Measurements from ENCODE around the gene LGI2.

The LGI2 gene

GRCh38 chr4:24973404-24973746 is 57.4 kb downstream of the LGI2 start:
- Mint-ChIP-seq H3K27ac (no peak overlapping the region), H3K9me3 (no peaks in the 10 kb centered on the region), H3K36me3 (ENCODE audit: low read depth) (no peaks in the 10 kb centered on the region), H3K4me1 (no peaks in the 10 kb centered on the region), H3K27me3 (peaks cover 12% of the 10 kb centered on the region), H3K4me3 (no peak overlapping the region)
- ATAC-seq (no peak), DNase-seq (no peak)

- Mint-ChIP-seq H3K36me3 (ENCODE audit: low read depth) (no peaks in the 10 kb centered on the region), H3K4me3 (no peak overlapping the region), H3K4me1 (no peaks in the 10 kb centered on the region), H3K9me3 (peaks cover 3% of the 10 kb centered on the region), H3K27ac (no peak overlapping the region), H3K27me3 (peaks cover 4% of the 10 kb centered on the region)
- ATAC-seq: no peak
- no peak for DNase-seq
Measured at GRCh38 chr4:24971192-24971591, 59.6 kb downstream of the LGI2 start.

- H3K27me3 Mint-ChIP-seq: peaks cover 4% of the 10 kb centered on the region
- DNase-seq: no peak
- H3K4me3 Mint-ChIP-seq: no peak overlapping the region
- no peaks in the 10 kb centered on the region for H3K36me3 Mint-ChIP-seq (ENCODE audit: low read depth)
- H3K9me3 Mint-ChIP-seq: peaks cover 8% of the 10 kb centered on the region
- H3K27ac Mint-ChIP-seq: no peak overlapping the region
- H3K4me1 Mint-ChIP-seq: no peaks in the 10 kb centered on the region
- ATAC-seq: no peak
Measured at GRCh38 chr4:24970635-24971034, 60.1 kb downstream of the LGI2 start.

- H3K4me3 Mint-ChIP-seq: no peak overlapping the region
- no peaks in the 10 kb centered on the region for H3K4me1 Mint-ChIP-seq
- H3K27ac Mint-ChIP-seq: no peak overlapping the region
- peaks cover 13% of the 10 kb centered on the region for H3K9me3 Mint-ChIP-seq
- peaks cover 4% of the 10 kb centered on the region for H3K27me3 Mint-ChIP-seq
- DNase-seq (no peak), ATAC-seq (no peak)
- H3K36me3 Mint-ChIP-seq (ENCODE audit: low read depth): no peaks in the 10 kb centered on the region
Measured at GRCh38 chr4:24970191-24970590, 60.6 kb downstream of the LGI2 start.

GRCh38 chr4:24969486-24969885 is 61.3 kb downstream of the LGI2 start:
- Mint-ChIP-seq H3K9me3 (peaks cover 17% of the 10 kb centered on the region), H3K27me3 (peaks cover 4% of the 10 kb centered on the region), H3K4me3 (no peak overlapping the region), H3K27ac (no peak overlapping the region), H3K36me3 (ENCODE audit: low read depth) (no peaks in the 10 kb centered on the region), H3K4me1 (no peaks in the 10 kb centered on the region)
- no peak for ATAC-seq
- DNase-seq: no peak

- Mint-ChIP-seq H3K4me3 (no peak overlapping the region), H3K27me3 (peaks cover 4% of the 10 kb centered on the region), H3K36me3 (ENCODE audit: low read depth) (no peaks in the 10 kb centered on the region), H3K4me1 (no peaks in the 10 kb centered on the region), H3K27ac (no peak overlapping the region), H3K9me3 (peaks cover 19% of the 10 kb centered on the region)
- DNase-seq: no peak
- no peak for ATAC-seq
Measured at GRCh38 chr4:24968992-24969391, 61.8 kb downstream of the LGI2 start.

GRCh38 chr4:24968278-24968677 is 62.5 kb downstream of the LGI2 start:
- Mint-ChIP-seq H3K27ac (no peak overlapping the region), H3K36me3 (ENCODE audit: low read depth) (no peaks in the 10 kb centered on the region), H3K4me3 (no peak overlapping the region), H3K4me1 (no peaks in the 10 kb centered on the region), H3K9me3 (peaks cover 19% of the 10 kb centered on the region), H3K27me3 (peaks cover 4% of the 10 kb centered on the region)
- DNase-seq (no peak), ATAC-seq (no peak)

GRCh38 chr4:24967346-24967745 is 63.4 kb downstream of the LGI2 start:
- Mint-ChIP-seq H3K36me3 (ENCODE audit: low read depth) (no peaks in the 10 kb centered on the region), H3K4me1 (no peaks in the 10 kb centered on the region), H3K27ac (no peak overlapping the region), H3K9me3 (peaks cover 19% of the 10 kb centered on the region), H3K27me3 (no peaks in the 10 kb centered on the region), H3K4me3 (no peak overlapping the region)
- ATAC-seq: no peak
- DNase-seq: no peak

- DNase-seq (no peak), ATAC-seq (no peak)
- no peak overlapping the region for H3K4me3 Mint-ChIP-seq
- peaks cover 19% of the 10 kb centered on the region for H3K9me3 Mint-ChIP-seq
- no peak overlapping the region for H3K27ac Mint-ChIP-seq
- no peaks in the 10 kb centered on the region for H3K36me3 Mint-ChIP-seq (ENCODE audit: low read depth)
- no peaks in the 10 kb centered on the region for H3K27me3 Mint-ChIP-seq
- no peaks in the 10 kb centered on the region for H3K4me1 Mint-ChIP-seq
Measured at GRCh38 chr4:24966076-24966475, 64.7 kb downstream of the LGI2 start.

- Mint-ChIP-seq H3K4me3 (no peak overlapping the region), H3K27me3 (no peaks in the 10 kb centered on the region), H3K4me1 (no peaks in the 10 kb centered on the region), H3K9me3 (peaks cover 19% of the 10 kb centered on the region), H3K36me3 (ENCODE audit: low read depth) (no peaks in the 10 kb centered on the region), H3K27ac (no peak overlapping the region)
- ATAC-seq (no peak), DNase-seq (no peak)
Measured at GRCh38 chr4:24965627-24966026, 65.1 kb downstream of the LGI2 start.

GRCh38 chr4:24963277-24963676 is 67.5 kb downstream of the LGI2 start:
- H3K4me1 Mint-ChIP-seq: no peaks in the 10 kb centered on the region
- peaks cover 22% of the 10 kb centered on the region for H3K9me3 Mint-ChIP-seq
- H3K4me3 Mint-ChIP-seq: no peak overlapping the region
- H3K27ac Mint-ChIP-seq: no peak overlapping the region
- no peak for DNase-seq
- ATAC-seq: no peak
- no peaks in the 10 kb centered on the region for H3K36me3 Mint-ChIP-seq (ENCODE audit: low read depth)
- H3K27me3 Mint-ChIP-seq: peaks cover 5% of the 10 kb centered on the region

GRCh38 chr4:24957886-24958285 is 72.9 kb downstream of the LGI2 start:
- DNase-seq (no peak), ATAC-seq (no peak)
- no peaks in the 10 kb centered on the region for H3K4me1 Mint-ChIP-seq
- no peaks in the 10 kb centered on the region for H3K36me3 Mint-ChIP-seq (ENCODE audit: low read depth)
- peaks cover 22% of the 10 kb centered on the region for H3K9me3 Mint-ChIP-seq
- no peak overlapping the region for H3K27ac Mint-ChIP-seq
- H3K27me3 Mint-ChIP-seq: peaks cover 8% of the 10 kb centered on the region
- no peak overlapping the region for H3K4me3 Mint-ChIP-seq

- ATAC-seq (no peak), DNase-seq (no peak)
- H3K36me3 Mint-ChIP-seq (ENCODE audit: low read depth): no peaks in the 10 kb centered on the region
- H3K27me3 Mint-ChIP-seq: peaks cover 11% of the 10 kb centered on the region
- H3K4me3 Mint-ChIP-seq: no peak overlapping the region
- no peaks in the 10 kb centered on the region for H3K4me1 Mint-ChIP-seq
- no peak overlapping the region for H3K27ac Mint-ChIP-seq
- peaks cover 22% of the 10 kb centered on the region for H3K9me3 Mint-ChIP-seq
Measured at GRCh38 chr4:24956763-24957162, 74.0 kb downstream of the LGI2 start.

GRCh38 chr4:24956091-24956490 is 74.7 kb downstream of the LGI2 start:
- no peaks in the 10 kb centered on the region for H3K4me1 Mint-ChIP-seq
- no peak overlapping the region for H3K27ac Mint-ChIP-seq
- H3K27me3 Mint-ChIP-seq: peaks cover 11% of the 10 kb centered on the region
- no peak for ATAC-seq
- no peaks in the 10 kb centered on the region for H3K36me3 Mint-ChIP-seq (ENCODE audit: low read depth)
- H3K4me3 Mint-ChIP-seq: no peak overlapping the region
- peaks cover 22% of the 10 kb centered on the region for H3K9me3 Mint-ChIP-seq
- no peak for DNase-seq

- H3K27ac Mint-ChIP-seq: no peak overlapping the region
- no peak for ATAC-seq
- H3K9me3 Mint-ChIP-seq: peaks cover 15% of the 10 kb centered on the region
- H3K36me3 Mint-ChIP-seq (ENCODE audit: low read depth): no peaks in the 10 kb centered on the region
- H3K4me1 Mint-ChIP-seq: no peaks in the 10 kb centered on the region
- DNase-seq: no peak
- peaks cover 4% of the 10 kb centered on the region for H3K27me3 Mint-ChIP-seq
- H3K4me3 Mint-ChIP-seq: no peak overlapping the region
Measured at GRCh38 chr4:24952667-24953066, 78.1 kb downstream of the LGI2 start.

GRCh38 chr4:24949970-24950369 is 80.8 kb downstream of the LGI2 start:
- peaks cover 4% of the 10 kb centered on the region for H3K9me3 Mint-ChIP-seq
- H3K27ac Mint-ChIP-seq: no peak overlapping the region
- no peaks in the 10 kb centered on the region for H3K36me3 Mint-ChIP-seq (ENCODE audit: low read depth)
- peaks cover 3% of the 10 kb centered on the region for H3K27me3 Mint-ChIP-seq
- H3K4me3 Mint-ChIP-seq: no peak overlapping the region
- no peak for DNase-seq
- H3K4me1 Mint-ChIP-seq: no peaks in the 10 kb centered on the region
- no peak for ATAC-seq
